Measurements from ENCODE around the gene IQCM.

DNA sequence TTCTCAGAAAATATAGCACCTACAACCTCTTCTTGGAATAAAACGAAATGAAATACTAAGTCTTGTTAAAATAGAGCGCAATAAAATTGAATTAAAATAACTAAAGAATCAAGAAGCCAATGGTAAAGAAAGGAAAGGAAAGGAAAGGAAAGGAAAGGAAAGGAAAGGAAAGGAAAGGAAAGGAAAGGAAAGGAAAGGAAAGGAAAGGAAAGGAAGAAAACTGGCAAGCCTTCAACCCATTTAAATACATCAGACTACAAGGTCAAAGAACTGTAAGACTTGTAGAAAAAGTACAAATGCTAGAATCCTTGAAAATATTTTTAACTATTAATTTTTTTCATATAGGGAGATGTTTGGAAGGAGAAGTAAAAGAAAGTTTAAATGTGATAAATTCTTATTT, 372.1 kb downstream of the IQCM start:
- TF ChIP-seq, protein P1, sequence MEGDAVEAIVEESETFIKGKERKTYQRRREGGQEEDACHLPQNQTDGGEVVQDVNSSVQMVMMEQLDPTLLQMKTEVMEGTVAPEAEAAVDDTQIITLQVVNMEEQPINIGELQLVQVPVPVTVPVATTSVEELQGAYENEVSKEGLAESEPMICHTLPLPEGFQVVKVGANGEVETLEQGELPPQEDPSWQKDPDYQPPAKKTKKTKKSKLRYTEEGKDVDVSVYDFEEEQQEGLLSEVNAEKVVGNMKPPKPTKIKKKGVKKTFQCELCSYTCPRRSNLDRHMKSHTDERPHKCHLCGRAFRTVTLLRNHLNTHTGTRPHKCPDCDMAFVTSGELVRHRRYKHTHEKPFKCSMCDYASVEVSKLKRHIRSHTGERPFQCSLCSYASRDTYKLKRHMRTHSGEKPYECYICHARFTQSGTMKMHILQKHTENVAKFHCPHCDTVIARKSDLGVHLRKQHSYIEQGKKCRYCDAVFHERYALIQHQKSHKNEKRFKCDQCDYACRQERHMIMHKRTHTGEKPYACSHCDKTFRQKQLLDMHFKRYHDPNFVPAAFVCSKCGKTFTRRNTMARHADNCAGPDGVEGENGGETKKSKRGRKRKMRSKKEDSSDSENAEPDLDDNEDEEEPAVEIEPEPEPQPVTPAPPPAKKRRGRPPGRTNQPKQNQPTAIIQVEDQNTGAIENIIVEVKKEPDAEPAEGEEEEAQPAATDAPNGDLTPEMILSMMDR (IDR thresholded peaks at IDR 0.05 in 8 of 11, conservative IDR thresholded peaks at IDR 0.05 in 3 of 11), result no peak
- no peak for TF ChIP-seq POLR2A (IDR thresholded peaks at IDR 0.05)
- TF ChIP-seq POLR2AphosphoS5 (IDR thresholded peaks at IDR 0.05), result no peak

Data from spleen (tissue), 7 donors.